Erythroblast (primary cell): ENCODE data around the gene RGCC.
A peak's percentile ranks its signal among the peaks of the same experiment; 100 is the strongest.
"Not testable (repeated sequence)": the region's sequence is repeated elsewhere in the genome, so short reads cannot be mapped to it uniquely, and the experiment has no call there.

Source experiments
- DNase-seq, 2 experiments: peaks; one replicate each; lab custom pipeline; 2025; lab: John Stamatoyannopoulos, UW
- GATA1 ChIP-seq: IDR thresholded peaks from 2 replicates; pipeline ENCODE4 v1.6.1; 2011; ENCODE audit warnings: low read depth, mild to moderate bottlenecking, control low read depth, low read length, moderate library complexity
- POLR2A ChIP-seq: IDR thresholded peaks from 2 replicates; pipeline ENCODE4 v1.6.1; 2011; ENCODE audit warnings: mild to moderate bottlenecking, low read length

The RGCC gene

GRCh38 chr13:41456768-41457588 is at the start of gene RGCC:
TSS of gene RGCC (plus strand) at chr13:41457550. CDS start at chr13:41457708, 158 bp downstream.
- DNase-seq, result peak; percentile 91 to 95
- no peak for TF ChIP-seq POLR2A
- no peak for TF ChIP-seq GATA1

DNA sequence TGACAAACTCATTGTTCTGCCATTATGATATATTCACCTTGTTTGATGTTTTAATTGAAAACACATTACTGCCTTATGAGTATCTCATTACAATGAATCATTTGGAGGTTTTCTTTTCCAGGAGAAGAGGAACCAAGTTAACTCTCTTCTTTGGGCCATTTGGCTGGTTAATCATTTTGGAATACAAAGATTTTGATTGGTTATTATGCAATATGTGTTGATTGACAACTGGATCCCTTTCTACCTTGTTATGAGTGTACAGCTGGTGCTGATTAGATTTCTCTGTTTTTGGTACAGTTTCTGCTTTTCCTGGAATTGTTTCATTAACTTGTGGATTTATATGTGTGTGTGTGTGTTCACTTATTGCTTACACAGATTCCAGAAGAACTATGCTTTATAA is 49.2 kb upstream of the RGCC start:
- no peak for DNase-seq
- TF ChIP-seq GATA1, result no peak
- TF ChIP-seq POLR2A, result no peak

GRCh38 chr13:41408746-41409145 is 48.6 kb upstream of the RGCC start:
- no peak for DNase-seq

GRCh38 chr13:41409611-41410010 is 47.7 kb upstream of the RGCC start:
- DNase-seq, result no peak
- TF ChIP-seq POLR2A (no peak), GATA1 (no peak)

More at GRCh38 chr13:41408746-41409145, 48.6 kb upstream of the RGCC start:
- TF ChIP-seq POLR2A (no peak), GATA1 (no peak)

DNA sequence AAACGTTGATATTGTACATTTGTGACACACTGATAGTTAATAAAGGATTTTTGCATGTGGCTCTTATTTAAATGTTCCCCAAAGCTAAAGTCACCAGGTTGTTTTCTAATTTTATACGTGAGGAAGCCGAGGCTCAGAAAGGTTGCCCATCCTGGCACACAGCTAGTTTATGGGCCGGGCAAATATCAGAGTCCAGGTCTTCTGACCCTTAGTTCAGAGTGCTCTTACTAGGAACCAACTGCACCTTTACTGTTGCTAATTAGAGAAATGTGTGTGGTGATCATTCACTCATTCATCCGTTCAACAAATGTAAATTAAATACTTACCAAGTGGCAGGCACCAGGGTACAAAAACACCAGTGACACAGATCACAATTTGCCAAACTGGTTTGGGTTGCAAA is 46.3 kb upstream of the RGCC start:
- no peak for DNase-seq
- no peak for TF ChIP-seq GATA1
- TF ChIP-seq POLR2A, result no peak

- TF ChIP-seq GATA1 (no peak), POLR2A (no peak)
- peak; percentile 24 to 52 for DNase-seq
Measured at GRCh38 chr13:41411522-41411921, 45.8 kb upstream of the RGCC start.

GRCh38 chr13:41413872-41414271 is 43.5 kb upstream of the RGCC start:
- TF ChIP-seq GATA1 (no peak), POLR2A (no peak)
- no peak for DNase-seq

GRCh38 chr13:41416276-41416675 is 41.1 kb upstream of the RGCC start:
- TF ChIP-seq GATA1 (no peak), POLR2A (no peak)
- no peak for DNase-seq

DNA sequence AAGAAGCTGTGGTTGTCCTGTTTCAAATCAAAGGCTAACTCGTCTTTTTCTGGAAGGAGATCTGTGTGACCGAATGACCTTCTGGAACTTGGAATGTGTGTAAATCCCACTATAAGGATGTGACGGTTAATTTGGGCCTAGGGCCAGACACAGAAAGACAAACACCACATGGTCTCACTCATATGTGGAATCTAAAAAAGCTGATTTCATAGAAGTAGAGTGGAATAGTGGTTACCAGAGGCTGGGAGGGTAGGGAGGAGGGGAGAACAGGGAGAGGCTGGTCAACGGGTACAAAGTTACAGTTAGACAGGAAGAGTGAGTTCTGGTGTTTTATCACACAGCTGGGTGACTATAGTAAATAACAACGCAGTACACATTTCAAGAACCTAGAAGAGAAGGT is 39.3 kb upstream of the RGCC start:
- no peak for DNase-seq

GRCh38 chr13:41418731-41419130 is 38.6 kb upstream of the RGCC start:
- no peak for DNase-seq
- TF ChIP-seq POLR2A (no peak), GATA1 (no peak)

More for the DNA sequence above, 39.3 kb upstream of the RGCC start:
- TF ChIP-seq GATA1 (no peak), POLR2A (no peak)

- DNase-seq, result no peak
- no peak for TF ChIP-seq POLR2A
- no peak for TF ChIP-seq GATA1
Measured at GRCh38 chr13:41419206-41419605, 38.1 kb upstream of the RGCC start.

DNA sequence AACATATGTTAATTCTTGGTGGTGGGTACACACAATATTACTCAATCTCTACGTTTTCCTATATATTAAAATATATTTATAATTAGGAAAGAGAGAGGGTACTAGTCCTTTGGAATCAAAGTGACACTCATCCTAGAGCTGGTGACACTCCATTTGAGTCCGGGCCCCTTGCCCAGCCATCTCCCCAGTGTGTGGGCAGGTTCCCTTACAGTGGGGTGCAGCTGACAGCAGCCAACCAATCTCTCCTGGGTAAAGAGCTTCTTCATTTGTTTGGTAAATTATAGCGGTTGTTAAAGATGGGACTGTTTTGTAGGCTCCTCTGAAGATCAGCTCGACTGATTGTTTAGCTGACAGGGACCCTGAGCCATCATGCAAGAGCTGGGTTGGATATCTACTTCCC is 37.2 kb upstream of the RGCC start:
- no peak for DNase-seq
- TF ChIP-seq GATA1, result no peak
- no peak for TF ChIP-seq POLR2A

- not testable (repeated sequence) for DNase-seq
Measured at GRCh38 chr13:41421330-41421729, 36.0 kb upstream of the RGCC start.

DNA sequence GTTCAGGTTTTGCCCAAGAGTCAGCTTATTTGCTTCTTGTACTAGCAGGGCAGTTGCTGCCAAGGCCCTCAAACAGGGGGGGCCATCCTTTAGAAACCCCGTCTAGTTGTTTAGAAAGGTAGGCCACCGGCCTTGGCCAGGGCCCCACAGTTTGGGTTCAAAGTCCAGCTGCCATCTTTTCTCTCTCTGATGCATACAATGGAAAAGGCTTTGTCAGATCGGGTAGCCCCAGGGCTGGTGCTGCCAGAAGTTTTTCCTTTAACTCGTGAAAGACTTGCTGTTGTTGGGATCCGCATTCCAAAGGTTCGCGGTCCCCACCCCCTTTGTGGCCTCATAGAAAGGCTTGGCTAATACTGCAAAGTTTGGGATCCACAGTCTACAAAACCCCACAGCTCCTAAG is 35.4 kb upstream of the RGCC start:
- not testable (repeated sequence) for DNase-seq

GRCh38 chr13:41423259-41423658 is 34.1 kb upstream of the RGCC start:
- not testable (repeated sequence) for DNase-seq

GRCh38 chr13:41424675-41425074 is 32.7 kb upstream of the RGCC start:
- not testable (repeated sequence) for DNase-seq
